Thyroid gland (tissue), 4 donors: ENCODE data around the gene ASPRV1. TPM values are rescaled to one million over a fixed set of nuclear protein-coding genes. Genes with fewer than 3 reads are reported as not detected.

Experiments used
- DNase-seq, 2 donors: peaks; one replicate each; pipeline ENCODE4 v3.0.0-alpha.2; 2019
- H3K27ac ChIP-seq, 3 donors: fragments of 200-600 bp; sonication (generic); 1 replicate in 2 of 3; 2 replicates in 1 of 3; pipeline ENCODE4 v1.5.1; 2016 to 2019; ENCODE audit warnings: mild to moderate bottlenecking in 1 of 3, moderate library complexity in 1 of 3
- H3K27me3 ChIP-seq: fragments of 200-600 bp; sonication (generic); one replicate; pipeline ENCODE4 v1.5.1; 2019
- H3K36me3 ChIP-seq, 2 donors: fragments of 200-600 bp; sonication (generic); one replicate each; pipeline ENCODE4 v1.5.1; 2016 to 2019
- H3K4me1 ChIP-seq, 2 donors: fragments of 200-600 bp; sonication (generic); one replicate each; pipeline ENCODE4 v1.5.1; 2017 to 2019
- H3K4me3 ChIP-seq, 3 donors: fragments of 200-600 bp; sonication (generic); replicated peaks in 1 of 3; 1 replicate in 2 of 3; 2 replicates in 1 of 3; pipeline ENCODE4 v1.5.1; 2016; ENCODE audit warnings: mild to moderate bottlenecking in 1 of 3
- H3K9me3 ChIP-seq: fragments of 200-600 bp; sonication (generic); one replicate; pipeline ENCODE4 v1.5.1; 2017
- POLR2A ChIP-seq, 2 donors: fragments of 450-650 bp; IDR thresholded peaks; one replicate each; pipeline ENCODE4 v1.6.1; 2017; ENCODE audit warnings: antibody characterized with exemption in 2 of 2, mild to moderate bottlenecking in 2 of 2, moderate library complexity in 1 of 2
- WGBS, 2 donors: methylation state at CpG; one replicate each; pipeline ENCODE4 v1.1.5; 2017; 5-methylcytosine and 5-hydroxymethylcytosine counted together
- intact Hi-C: fragments of 100-400 bp; cut with DNase I; formaldehyde crosslinking; loops from one replicate; pipeline ENCODE4 v1.15.1; 2023
- total RNA-seq, 4 donors: library from RNA; depleted of rRNA; stranded (reverse); fragments of >200 nt; gene quantifications; one replicate each; pipeline ENCODE4 v1.2.3, GENCODE V29; 2016
- TF ChIP-seq, protein P1 (sequence below), 6 experiments: fragments of 200-600 bp in 3 of 6; fragments of 450-650 bp in 3 of 6; sonication (generic) in 3 of 6; IDR thresholded peaks; one replicate each; pipeline ENCODE4 v1.5.1; 2016 to 2019; ENCODE audit warnings: antibody characterized with exemption in 6 of 6, mild to moderate bottlenecking in 2 of 6, inconsistent platforms in 1 of 6, moderate library complexity in 1 of 6

Gene ASPRV1
- total RNA-seq, 4 donors from 2014 or later: 0.89 to 2.0 (median 1.5) TPM

DNA sequence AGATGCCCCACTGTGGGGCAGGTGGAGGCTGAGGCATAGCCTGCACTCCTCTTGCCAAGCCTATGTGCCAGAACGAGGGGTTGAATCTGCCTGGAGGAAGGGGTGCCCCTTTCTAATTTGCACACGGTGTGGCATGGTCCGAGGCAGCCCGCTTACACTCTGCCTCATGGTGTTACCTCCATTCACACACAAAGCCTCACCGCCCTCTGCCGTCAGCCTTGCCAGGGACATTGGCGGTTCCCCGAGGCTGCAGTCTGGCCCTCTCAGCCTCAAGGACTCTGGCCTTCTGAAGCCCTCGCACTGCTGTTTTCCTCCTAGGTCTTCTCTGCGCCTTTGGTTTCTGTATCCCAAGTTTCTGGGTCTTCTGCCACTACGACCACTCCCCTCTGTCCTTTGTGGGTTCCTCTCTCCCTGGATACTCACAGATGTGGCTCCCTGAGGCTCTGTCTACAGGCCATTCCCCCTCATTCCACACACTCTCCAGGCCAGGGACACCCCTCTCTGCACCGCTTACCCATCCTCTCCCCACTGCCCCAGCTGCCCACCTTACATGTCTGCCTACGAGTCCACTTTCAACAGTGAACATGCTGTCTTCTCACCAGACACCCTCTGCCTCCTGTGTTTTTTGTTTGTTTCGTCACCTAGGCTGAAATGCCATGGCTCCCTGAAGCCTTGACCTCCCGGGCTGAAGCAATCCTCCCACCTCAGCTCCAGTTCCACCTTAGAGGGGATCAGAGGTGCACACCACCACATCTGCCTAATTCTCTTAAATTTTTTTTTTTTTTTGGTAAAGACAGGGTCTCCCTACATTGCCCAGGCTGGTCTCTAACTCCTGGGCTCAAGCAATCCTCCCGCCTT is 7.9 kb upstream of the ASPRV1 start:
- WGBS, 2 donors: 90 to 92% methylated on average over 16 of the region's 16 CpGs
- intact Hi-C loops: no loop called here
- Histone ChIP-seq H3K27ac (no peak overlapping the region), H3K27me3 (no peaks in the 10 kb centered on the region), H3K4me3 (no peak overlapping the region), H3K36me3 (no peaks in the 10 kb centered on the region), H3K9me3 (no peaks in the 10 kb centered on the region), H3K4me1 (no peaks in the 10 kb centered on the region)
- no peak for DNase-seq
- no peak for TF ChIP-seq POLR2A (IDR thresholded peaks at IDR 0.05)
- TF ChIP-seq, protein P1, sequence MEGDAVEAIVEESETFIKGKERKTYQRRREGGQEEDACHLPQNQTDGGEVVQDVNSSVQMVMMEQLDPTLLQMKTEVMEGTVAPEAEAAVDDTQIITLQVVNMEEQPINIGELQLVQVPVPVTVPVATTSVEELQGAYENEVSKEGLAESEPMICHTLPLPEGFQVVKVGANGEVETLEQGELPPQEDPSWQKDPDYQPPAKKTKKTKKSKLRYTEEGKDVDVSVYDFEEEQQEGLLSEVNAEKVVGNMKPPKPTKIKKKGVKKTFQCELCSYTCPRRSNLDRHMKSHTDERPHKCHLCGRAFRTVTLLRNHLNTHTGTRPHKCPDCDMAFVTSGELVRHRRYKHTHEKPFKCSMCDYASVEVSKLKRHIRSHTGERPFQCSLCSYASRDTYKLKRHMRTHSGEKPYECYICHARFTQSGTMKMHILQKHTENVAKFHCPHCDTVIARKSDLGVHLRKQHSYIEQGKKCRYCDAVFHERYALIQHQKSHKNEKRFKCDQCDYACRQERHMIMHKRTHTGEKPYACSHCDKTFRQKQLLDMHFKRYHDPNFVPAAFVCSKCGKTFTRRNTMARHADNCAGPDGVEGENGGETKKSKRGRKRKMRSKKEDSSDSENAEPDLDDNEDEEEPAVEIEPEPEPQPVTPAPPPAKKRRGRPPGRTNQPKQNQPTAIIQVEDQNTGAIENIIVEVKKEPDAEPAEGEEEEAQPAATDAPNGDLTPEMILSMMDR (IDR thresholded peaks at IDR 0.05): no peak

DNA sequence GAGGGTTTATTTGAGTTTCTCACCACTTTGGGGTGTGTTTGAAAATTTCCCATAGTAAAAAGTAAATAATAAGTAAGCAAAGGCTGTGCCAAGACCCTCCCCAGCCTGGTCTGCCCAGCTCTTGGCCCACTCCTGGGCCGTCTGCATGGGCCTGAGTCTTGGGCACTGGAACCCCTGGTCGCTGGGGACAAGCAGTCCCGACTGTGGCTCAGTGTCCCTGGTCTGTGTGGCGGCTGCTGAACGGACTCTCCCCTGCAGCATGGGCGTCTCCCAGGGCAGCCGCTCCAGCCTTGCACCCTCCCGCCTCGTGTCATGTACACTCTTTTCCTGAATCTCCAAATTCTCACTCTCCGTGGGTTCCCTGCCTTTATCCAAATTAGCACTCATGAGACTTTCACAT is 7.2 kb upstream of the ASPRV1 start:
- no peak overlapping the region for H3K4me3 ChIP-seq
- intact Hi-C loops: no loop called here
- H3K4me1 ChIP-seq: no peaks in the 10 kb centered on the region
- H3K27me3 ChIP-seq: no peaks in the 10 kb centered on the region
- WGBS, 2 donors: 82 to 97% methylated on average over 10 of the region's 10 CpGs
- no peaks in the 10 kb centered on the region for H3K9me3 ChIP-seq
- TF ChIP-seq, protein P1 (IDR thresholded peaks at IDR 0.05): no peak
- no peak for TF ChIP-seq POLR2A (IDR thresholded peaks at IDR 0.05)
- H3K27ac ChIP-seq: no peak overlapping the region
- no peak for DNase-seq
- no peaks in the 10 kb centered on the region for H3K36me3 ChIP-seq

DNA sequence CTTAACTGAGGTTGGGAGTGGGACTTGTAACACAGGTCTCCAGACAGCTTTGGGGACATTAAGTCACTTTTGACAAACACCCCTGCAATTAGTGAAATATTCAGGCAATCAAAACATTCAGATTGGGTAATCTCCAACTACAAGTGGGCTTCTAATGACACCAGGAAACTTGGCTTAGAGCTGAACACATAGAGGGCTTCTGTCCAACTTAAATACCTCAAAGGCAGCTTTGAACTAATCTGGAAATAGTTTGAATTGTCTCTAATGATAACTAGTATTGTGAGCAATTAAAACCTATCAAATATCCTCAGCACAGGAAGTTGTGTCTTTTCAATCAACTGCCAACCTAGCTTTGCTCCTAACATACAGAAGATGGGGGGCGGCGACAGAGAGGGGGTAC is 5.1 kb upstream of the ASPRV1 start:
- intact Hi-C loops: no loop called here
- no peak for TF ChIP-seq POLR2A (IDR thresholded peaks at IDR 0.05)
- TF ChIP-seq, protein P1 (IDR thresholded peaks at IDR 0.05): no peak

DNA sequence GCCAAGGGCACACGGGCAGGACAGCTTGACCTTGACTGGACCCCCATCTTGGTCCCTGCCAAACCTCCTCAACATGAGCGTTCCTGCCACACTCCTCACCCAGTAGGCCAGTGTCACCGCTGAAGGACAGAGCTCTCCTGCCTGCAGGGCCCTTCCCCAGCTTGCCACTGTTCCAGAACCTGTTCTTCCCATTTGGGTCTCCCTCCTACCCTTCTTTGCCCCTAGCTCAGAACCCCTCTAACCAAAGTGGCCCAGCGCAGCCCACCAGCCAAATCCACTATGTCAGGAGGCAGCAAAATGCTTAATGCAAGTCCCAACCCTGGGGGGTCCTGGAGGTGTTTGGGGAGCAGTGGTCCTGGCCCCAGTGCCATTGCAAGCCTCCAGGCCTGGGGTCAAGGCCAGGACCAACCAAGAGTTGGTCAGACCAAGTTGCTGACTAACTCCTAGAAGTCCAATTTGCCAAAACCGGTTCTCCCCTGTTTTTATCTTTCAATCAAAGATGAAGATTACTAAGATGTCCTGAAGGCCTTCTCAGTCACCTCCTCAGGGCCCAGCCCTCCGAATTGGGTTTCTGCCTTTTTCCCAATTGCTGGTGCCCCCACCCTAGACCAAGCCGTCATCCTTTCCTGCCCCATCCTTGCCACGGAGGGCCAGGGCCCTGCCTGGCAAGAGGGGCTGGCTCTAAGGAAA is 4.5 kb upstream of the ASPRV1 start:
- no peaks in the 10 kb centered on the region for H3K4me1 ChIP-seq
- no peak overlapping the region for H3K27ac ChIP-seq
- WGBS, 2 donors: 92 to 93% methylated on average over 8 of the region's 8 CpGs
- TF ChIP-seq, protein P1 (IDR thresholded peaks at IDR 0.05): no peak
- no peak for TF ChIP-seq POLR2A (IDR thresholded peaks at IDR 0.05)
- no peaks in the 10 kb centered on the region for H3K36me3 ChIP-seq
- intact Hi-C loops: no loop called here
- DNase-seq: no peak
- no peak overlapping the region for H3K4me3 ChIP-seq
- H3K27me3 ChIP-seq: no peaks in the 10 kb centered on the region
- no peaks in the 10 kb centered on the region for H3K9me3 ChIP-seq

More for the DNA sequence above, 5.1 kb upstream of the ASPRV1 start:
- no peak overlapping the region for H3K27ac ChIP-seq
- 97 to 98% methylated on average over 2 of the region's 2 CpGs for WGBS, 2 donors
- H3K4me1 ChIP-seq: no peaks in the 10 kb centered on the region
- H3K4me3 ChIP-seq: no peak overlapping the region
- no peak for DNase-seq
- no peaks in the 10 kb centered on the region for H3K9me3 ChIP-seq
- H3K27me3 ChIP-seq: no peaks in the 10 kb centered on the region
- no peaks in the 10 kb centered on the region for H3K36me3 ChIP-seq

DNA sequence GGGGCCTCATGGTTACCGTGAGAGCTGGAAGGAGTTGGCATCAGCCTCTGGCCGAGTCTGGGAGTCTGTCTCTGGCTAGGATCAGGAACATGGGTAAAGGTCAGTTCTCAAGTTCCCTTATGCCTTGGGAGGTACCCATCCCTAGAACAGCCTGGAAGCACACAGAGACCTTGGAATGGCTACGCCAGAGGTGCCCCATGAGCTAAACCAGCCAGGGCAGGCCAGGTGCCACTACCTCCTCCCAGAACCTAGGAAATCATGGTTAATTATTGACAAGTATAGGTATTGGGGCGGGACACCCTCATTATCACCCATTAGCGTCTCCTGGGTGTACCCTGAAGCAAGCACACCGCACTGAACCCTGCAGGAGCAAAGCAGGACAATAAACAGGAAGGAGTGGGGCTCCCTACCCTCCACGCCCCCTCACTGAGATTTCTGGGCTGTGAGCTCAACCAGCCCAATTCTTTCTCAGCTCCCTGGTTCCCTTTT is 3.0 kb upstream of the ASPRV1 start:
- intact Hi-C loops: no loop called here
- Histone ChIP-seq H3K4me1 (no peaks in the 10 kb centered on the region), H3K4me3 (no peak overlapping the region), H3K9me3 (no peaks in the 10 kb centered on the region), H3K27ac (no peak overlapping the region), H3K27me3 (no peaks in the 10 kb centered on the region), H3K36me3 (no peaks in the 10 kb centered on the region)
- TF ChIP-seq, protein P1 (IDR thresholded peaks at IDR 0.05): no peak
- TF ChIP-seq POLR2A (IDR thresholded peaks at IDR 0.05): no peak
- 92 to 95% methylated on average over 7 of the region's 7 CpGs for WGBS, 2 donors
- no peak for DNase-seq
